GM19240 (cell line): Measurements from ENCODE around the gene PTPRB.
"Not testable (repeated sequence)": the region's sequence is repeated elsewhere in the genome, so short reads cannot be mapped to it uniquely, and the experiment has no call there.

Experiments used
- DNase-seq: peaks from one replicate; pipeline ENCODE4 v3.0.0; 2011; ENCODE audit warnings: low spot score; ENCODE audit not compliant: insufficient read length

PTPRB gene

DNA sequence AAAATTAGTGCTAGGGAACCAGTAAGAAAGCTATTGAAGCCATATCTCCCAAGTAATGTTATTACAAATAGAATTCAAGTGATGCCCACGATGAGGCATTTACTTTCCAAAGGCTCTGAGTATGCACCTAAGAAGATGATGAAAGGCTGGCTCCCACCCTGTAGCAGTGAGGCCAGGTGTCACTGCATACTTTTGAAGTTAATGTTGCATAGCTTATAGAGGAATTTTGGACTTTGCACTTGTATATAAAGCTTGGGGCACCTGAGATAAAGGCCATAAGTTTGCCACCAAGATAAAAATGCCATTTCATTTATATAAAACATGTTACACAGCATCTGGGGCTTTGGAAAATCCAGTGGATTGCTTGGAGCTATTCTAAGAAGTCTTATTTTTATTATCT lies 96.2 kb downstream of the PTPRB start:
- DNase-seq: no peak

DNA sequence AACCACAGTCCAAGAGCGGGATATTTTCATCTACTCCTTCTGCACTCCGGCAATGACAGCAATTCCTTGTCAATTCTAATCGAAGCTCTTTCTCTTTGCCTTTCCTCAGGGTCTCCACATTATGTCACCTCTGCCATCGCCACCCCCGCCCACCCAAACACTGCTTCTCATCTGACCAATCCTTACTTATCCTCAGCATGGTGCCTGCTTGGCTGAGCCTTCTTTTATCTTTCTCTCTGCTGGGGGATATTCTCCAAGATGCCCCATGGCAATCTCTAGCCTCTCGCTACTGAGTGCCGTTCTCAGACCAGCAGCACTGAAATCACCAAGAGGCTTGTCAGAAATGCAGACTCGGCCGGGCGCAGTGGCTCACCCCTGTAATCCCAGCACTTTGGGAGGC lies 100.6 kb downstream of the PTPRB start:
- no peak for DNase-seq

DNA sequence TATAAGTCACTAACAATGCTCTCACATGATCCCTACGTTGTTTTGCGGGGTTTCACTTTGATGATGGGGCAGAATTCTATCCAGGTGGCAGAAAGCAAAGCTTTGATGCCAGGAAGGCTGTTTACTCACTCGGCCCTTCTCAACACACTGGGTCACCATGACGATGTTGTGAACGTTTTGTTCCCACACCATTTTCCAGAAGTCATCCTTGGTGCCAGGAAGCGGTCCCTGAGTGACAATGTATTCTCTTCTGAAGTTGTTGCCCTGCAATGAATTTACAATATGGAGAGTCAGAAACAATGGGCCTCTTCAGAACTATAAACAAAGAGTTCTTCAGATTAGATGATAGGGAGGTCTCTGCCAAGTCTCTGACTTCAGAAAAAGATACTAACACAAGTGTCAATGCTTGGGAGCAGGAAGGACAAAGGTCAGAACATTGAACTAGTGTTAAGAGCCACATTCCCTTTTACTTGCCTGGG lies 101.3 kb downstream of the PTPRB start:
- DNase-seq: no peak

DNA sequence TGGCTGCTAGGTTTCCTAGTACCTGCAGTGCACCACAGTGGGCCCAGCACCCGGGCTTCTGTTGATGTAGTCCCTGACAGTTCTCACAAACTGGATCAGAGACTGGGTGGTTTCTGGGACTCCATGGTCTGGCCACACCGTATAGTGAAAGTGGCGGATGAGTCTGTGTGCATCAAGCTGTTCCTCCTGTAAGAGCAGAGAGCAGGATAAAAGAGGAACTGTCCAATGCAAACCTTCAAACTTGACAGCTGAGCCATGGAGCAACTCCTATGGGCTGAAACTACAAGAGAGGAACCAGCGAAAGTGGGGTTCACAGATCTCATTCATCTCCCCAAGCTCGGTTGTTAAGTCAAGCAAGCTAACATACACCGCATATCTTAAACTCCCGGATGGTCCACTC lies 102.8 kb downstream of the PTPRB start:
- no peak for DNase-seq

- no peak for DNase-seq
These were observed 107.6 kb downstream of the PTPRB start for GRCh38 chr12:70529647-70530046.

DNA sequence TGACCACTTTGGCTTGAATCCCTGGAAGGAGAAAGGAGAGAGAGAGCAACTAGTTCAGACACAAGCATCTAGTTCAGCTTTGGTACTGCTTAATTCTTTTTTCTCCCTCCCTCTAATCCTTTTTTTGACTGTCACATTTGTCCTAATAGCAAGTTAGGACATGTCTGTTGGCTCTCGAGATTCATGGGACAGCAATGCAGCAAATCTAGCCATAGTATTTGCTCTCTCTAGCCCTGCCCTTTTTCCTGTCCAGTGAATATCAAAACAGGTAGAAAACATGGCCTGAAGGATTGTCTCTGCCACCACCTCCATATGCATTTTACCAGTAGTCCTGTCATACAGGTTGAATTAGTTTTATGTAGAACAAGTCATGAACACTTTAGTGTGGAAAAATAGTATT lies 116.4 kb downstream of the PTPRB start:
- no peak for DNase-seq

DNA sequence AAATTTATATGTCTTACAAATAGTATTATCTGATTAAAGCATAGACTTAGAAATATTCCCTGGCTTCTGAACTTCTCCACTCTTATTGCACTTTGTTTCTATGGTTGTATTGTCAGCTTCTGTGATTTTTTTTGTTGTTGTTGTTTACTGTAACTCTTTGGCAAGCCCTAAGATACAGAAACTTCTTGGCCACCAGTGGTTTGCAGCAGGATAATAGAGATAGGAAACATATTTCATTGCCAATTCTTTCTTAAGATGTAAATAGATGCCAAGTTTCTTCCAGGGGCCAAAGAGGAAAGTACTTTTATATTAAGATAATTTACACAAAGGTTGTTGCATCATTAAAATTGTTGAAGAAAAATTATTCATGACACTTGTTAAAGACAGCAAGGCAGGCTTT lies 123.8 kb downstream of the PTPRB start:
- no peak for DNase-seq

DNA sequence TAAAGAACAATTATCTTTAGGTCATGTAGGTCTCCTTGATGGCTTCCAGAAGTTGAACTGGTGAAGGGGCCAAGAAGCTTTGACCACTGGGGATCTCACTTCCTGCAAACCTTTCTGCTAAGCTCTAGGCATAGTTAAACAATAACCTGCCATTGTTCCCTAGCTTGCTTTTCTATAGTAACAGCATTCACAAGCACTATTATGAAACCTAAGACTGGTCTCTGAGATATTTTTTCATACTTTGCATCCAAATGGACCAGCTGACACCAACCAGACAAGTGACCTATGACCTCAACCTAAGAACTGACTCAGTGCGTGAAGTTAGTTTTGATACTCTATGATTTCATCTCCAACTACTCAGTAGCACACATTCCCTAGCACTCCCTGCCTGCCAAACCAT lies 129.1 kb downstream of the PTPRB start:
- DNase-seq: no peak

- DNase-seq: no peak
These were observed 129.8 kb downstream of the PTPRB start for GRCh38 chr12:70507442-70507841.

DNA sequence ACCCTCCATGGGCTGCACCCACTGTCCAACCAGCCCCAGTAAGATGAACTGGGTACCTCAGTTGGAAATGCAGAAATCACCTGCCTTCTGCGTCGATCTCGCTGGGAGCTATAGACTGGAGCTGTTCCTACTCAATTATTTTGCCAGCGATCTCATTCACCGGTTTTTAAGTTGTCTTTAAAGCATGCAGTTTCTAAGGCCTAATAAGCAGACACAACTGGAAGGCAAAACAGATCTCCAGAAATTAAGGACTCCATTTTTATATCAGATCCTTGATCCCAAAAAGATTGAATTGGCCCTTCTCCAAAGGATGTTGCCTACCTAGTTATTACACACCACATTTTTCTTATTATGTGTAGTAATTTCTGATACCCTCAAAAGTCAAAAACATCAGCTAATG lies 139.7 kb downstream of the PTPRB start:
- DNase-seq: no peak

DNA sequence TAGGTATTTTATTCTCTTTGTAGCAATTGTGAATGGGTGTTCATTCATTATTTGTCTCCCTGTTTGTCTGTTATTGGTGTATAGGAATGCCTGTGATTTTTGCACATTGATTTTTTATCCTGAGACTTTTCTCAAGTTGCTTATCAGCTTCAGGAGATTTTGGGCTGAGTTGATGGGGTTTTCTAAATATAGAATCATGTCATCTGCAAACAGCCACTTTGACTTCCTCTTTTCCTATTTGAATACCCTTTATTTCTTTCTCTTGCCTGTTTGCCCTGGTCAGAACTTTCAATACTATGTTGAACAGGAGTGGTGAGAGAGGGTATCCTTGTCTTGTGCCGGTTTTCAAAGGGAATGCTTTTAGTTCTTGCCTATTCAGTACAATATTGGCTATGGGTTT lies 144.3 kb downstream of the PTPRB start:
- not testable (repeated sequence) for DNase-seq

DNA sequence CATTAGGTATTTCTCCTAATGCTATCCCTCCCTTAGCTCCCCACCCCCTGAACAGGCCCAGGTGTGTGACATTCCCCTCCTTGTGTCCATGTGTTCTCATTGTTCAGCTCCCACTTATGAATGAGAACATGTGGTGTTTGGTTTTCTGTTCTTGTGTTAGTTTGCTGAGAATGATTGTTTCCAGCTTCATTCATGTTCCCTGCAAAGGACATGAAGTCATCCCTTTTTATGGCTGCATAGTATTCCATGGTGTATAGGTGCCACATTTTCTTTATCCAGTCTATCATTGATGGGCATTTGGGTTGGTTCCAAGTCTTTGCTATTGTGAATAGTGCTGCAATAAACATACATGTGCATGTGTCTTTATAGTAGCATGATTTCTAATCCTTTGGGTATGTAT lies 146.3 kb downstream of the PTPRB start:
- DNase-seq: not testable (repeated sequence)

DNA sequence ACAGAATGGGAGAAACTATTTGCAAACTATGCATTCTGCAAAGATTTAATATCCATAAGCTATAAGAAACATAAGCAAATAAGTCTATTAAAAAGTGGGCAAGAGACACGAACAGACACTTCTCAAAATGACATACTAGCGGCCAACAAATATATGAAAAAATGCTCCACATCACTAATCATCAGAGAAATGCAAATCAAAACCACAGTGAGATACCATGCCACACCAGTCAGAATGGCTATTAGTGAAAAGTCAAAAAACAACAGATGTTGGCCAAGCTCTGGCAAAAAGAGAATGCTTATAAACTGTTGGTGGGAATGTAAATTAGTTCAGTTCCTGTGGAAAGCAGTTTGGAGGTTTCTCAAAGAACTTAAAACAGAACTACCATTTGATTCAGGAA lies 149.8 kb downstream of the PTPRB start:
- DNase-seq: no peak

DNA sequence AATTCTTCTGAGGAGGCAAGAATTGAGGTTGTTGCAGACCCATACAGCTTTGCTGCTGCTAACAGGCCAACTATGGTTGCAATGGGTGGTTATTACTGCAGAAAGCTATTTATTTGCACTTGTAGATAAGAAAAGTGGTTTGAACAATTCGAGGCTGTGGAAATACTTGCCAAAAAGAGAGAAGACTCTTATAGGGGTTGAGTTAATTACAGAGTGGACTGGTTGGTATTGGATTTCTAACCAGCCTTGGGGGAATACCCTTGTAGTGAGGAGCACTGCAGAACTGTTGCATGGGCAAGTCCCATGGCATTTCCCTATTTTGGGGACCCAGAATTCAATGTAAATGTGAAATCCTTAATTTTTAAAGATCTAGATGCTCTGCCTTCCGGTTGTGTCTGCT lies 150.6 kb downstream of the PTPRB start:
- no peak for DNase-seq

GRCh38 chr12:70485704-70486103 lies 151.5 kb downstream of the PTPRB start:
- no peak for DNase-seq

- DNase-seq: no peak
These were observed 152.8 kb downstream of the PTPRB start for GRCh38 chr12:70484464-70484863.

DNA sequence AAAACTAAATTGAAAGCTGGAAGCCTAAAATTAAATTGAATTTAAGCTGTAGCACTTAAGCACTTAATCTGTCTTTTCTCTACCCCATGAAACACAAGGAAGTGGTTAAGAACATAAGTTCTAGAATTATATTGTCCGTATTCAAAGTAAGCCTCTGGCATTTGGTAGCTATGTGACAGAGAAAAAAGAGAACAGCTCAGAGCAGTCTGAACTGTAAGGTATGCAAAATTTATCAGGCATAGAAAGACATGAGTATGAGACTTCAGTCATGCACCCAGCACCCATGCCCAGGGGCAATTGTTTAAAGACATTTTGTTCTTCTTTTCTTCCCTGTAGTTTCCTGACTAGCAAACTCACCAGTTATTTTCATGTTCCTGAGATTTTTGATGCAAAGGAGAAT lies 154.5 kb downstream of the PTPRB start:
- DNase-seq: no peak

- no peak for DNase-seq
These were observed 167.9 kb downstream of the PTPRB start for GRCh38 chr12:70469221-70469820.

DNA sequence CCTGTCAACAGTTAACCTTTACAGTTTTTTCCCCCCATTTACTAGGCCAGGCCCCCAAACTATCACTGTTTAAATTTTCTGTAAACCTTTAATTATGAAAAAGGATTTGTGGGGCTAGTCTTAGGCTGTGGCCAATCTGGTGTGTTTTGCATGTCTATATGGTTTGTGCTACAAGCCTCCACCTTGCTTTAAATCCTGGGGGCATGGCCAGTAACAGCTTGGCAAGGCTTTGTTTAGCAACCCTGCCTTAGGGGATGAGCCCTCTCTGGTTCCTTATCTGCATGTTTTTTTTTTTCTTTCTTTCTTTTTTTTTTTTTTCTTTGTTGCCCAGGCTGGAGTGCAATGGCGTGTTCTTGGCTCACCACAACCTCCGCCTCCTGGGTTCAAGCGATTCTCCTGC lies 168.5 kb downstream of the PTPRB start:
- no peak for DNase-seq

DNA sequence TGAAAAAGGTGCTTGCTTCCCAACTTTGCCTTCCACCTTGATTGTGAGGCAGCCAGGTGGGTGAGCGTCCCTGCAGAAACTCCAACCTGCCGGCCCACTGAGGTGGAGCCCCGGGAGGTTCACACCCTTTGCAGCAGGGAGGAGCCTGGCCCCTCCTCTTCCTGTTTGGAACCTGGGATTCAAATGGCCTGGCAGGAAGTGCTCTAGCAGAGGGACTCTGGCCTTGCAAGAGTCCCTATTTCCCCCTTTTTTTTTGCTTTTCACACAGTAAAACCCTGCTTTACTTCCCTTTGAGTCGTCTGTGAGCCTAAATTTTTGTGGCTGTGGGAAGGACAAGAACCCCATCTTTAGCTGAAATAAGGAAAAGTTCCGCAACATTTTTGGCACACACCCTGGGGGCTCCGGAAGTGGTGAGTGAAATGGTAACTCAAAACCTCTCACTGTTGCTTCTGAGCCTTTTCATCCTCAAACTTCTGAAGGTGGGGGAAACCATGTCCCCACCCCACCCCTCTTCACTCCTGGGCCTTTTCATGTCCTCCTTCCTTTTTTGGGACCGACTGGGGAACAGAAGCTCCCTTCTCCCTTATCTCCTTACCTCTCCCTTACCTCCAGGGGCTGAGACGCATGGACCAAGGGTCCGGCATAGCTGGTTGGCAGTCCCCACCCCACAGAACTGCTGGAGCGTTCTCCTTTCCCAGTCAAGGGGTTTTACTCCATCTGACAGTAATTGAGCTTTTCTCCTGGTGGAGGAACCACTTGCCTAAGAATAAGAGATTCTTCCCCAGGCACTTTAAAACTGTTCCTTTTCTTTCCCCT lies 169.1 kb downstream of the PTPRB start:
- no peak for DNase-seq

GRCh38 chr12:70467476-70467875 lies 169.8 kb downstream of the PTPRB start:
- no peak for DNase-seq

GRCh38 chr12:70466753-70467152 lies 170.5 kb downstream of the PTPRB start:
- no peak for DNase-seq
